Lower leg skin (tissue), 3 donors: ENCODE data around the gene VAMP8.
"Not testable (repeated sequence)": the region's sequence is repeated elsewhere in the genome, so short reads cannot be mapped to it uniquely, and the experiment has no call there.

Experiments
- POLR2A ChIP-seq, 2 donors: fragments of 450-650 bp; IDR thresholded peaks; one replicate each; pipeline ENCODE4 v1.6.1; 2016 to 2017; ENCODE audit warnings: antibody characterized with exemption in 2 of 2, mild to moderate bottlenecking in 1 of 2, moderate library complexity in 1 of 2
- TF ChIP-seq, protein P1 (sequence below), 3 donors: fragments of 450-650 bp; IDR thresholded peaks; one replicate each; pipeline ENCODE4 v1.5.1; 2016; ENCODE audit warnings: antibody characterized with exemption in 3 of 3, mild to moderate bottlenecking in 3 of 3, moderate library complexity in 2 of 3

DNA sequence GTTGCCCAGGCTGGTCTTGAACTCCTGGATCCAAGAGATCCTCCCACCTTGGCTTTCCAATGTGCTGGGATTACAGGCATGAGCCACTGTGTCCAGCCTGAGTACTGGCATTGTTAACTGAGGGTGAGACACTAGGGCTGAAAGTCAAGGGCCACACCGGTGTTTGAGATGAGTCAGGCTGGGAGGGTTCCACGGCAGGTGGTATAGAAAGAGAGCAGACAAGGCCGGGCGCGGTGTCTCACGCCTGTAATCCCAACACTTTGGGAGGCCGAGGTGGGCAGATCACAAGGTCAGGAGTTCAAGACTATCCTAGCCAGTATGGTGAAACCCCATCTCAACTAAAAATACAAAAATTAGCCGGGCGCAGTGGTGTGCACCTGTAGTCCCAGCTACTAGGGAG is 14.9 kb downstream of the VAMP8 start:
- TF ChIP-seq, protein P1, sequence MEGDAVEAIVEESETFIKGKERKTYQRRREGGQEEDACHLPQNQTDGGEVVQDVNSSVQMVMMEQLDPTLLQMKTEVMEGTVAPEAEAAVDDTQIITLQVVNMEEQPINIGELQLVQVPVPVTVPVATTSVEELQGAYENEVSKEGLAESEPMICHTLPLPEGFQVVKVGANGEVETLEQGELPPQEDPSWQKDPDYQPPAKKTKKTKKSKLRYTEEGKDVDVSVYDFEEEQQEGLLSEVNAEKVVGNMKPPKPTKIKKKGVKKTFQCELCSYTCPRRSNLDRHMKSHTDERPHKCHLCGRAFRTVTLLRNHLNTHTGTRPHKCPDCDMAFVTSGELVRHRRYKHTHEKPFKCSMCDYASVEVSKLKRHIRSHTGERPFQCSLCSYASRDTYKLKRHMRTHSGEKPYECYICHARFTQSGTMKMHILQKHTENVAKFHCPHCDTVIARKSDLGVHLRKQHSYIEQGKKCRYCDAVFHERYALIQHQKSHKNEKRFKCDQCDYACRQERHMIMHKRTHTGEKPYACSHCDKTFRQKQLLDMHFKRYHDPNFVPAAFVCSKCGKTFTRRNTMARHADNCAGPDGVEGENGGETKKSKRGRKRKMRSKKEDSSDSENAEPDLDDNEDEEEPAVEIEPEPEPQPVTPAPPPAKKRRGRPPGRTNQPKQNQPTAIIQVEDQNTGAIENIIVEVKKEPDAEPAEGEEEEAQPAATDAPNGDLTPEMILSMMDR (IDR thresholded peaks at IDR 0.05), result not testable (repeated sequence)
- not testable (repeated sequence) for TF ChIP-seq POLR2A (IDR thresholded peaks at IDR 0.05)
